ENCODE measurements around the gene DGKH.

- TF ChIP-seq CTCF (IDR thresholded peaks at IDR 0.05; ENCODE audit: low read depth, low read length, poor library complexity, severe bottlenecking) (no peak), EZH2phosphoT487 (IDR thresholded peaks at IDR 0.05; ENCODE audit: borderline replicate concordance, low read length) (no peak)
Measured at GRCh38 chr13:42189061-42189460, 140.6 kb downstream of the DGKH start.
